ENCODE measurements around the gene INSIG1.

DNA sequence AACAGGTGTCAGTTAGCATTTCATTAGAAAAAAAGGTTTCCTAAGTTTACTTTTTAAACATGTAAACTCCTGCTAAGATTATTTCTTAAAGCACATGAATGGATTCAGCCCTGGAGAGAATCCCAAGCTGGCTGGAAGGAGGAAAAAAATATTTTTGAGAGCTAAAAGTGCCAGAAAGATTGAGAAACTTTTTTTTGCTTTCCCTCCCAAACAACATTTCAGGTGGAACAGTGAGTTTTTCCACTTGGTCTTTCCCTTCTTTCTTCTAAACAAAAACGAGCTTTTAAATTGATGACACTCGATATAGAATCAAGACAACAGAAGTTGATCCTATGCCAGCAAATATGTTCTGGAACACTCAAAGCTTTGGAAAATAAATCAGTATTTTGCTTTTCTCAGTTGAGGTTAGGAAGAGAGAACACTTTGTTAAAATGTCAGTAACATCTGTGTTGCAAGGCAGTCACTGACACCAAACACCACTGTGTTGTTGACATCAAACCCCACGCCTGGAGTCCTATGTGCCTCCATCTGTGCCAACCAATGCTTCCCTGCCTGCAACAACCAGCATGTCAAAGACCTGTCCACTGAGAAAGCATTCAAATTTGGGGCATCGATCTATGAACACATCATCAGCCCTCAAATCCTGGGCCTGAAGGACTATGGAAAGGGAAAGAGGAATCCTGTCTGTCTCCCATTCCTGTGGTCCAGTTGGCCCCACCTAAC, 22.9 kb upstream of the INSIG1 start:
- no peak for TF ChIP-seq CTCF (IDR thresholded peaks at IDR 0.05; ENCODE audit: insufficient read depth, low read depth, low read length)
- no peak for TF ChIP-seq EZH2 (IDR thresholded peaks at IDR 0.05; ENCODE audit: insufficient read depth, low read length)

Data from astrocyte (in vitro differentiated cells and primary cell).